GM12872 (cell line): ENCODE measurements around the gene PALD1.

Source experiments
- CTCF ChIP-seq: IDR thresholded peaks from 3 replicates; pipeline ENCODE4 v1.5.1; 2011; ENCODE audit warnings: low read depth, mild to moderate bottlenecking, low read length, moderate library complexity; ENCODE audit not compliant: insufficient read depth

The PALD1 gene

GRCh38 chr10:70472799-70473454 is 5.6 kb upstream of the PALD1 start:
- TF ChIP-seq CTCF = no peak

GRCh38 chr10:70474780-70475179 is 3.8 kb upstream of the PALD1 start:
- TF ChIP-seq CTCF = no peak

- no peak for TF ChIP-seq CTCF
Measured at GRCh38 chr10:70475661-70476060, 2.9 kb upstream of the PALD1 start.

GRCh38 chr10:70476249-70477035 is 2.1 kb upstream of the PALD1 start:
- TF ChIP-seq CTCF = no peak

- no peak for TF ChIP-seq CTCF
Measured at GRCh38 chr10:70477661-70478162, 855 bp upstream of the PALD1 start.

DNA sequence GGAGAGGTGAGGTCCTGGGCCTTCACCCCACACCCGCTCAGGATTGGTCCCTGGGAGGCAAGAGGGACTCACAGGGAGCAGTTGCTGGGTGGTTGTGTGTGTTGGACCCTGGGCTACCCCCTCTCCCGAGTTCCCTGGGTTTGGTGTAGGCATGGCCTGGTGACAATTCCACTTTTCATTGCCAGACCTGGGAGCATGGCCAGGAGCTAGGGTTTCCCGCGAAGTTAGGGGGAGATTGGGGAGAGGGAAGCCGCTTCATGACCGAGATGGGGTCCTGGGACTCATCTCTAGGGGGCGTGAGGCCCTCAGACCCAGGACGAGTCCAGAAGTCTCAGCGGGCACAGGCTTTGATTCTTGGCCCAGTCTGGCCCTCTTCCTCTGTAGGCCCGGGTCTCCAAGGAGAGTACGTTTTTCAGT is 606 bp downstream of the PALD1 start:
- no peak for TF ChIP-seq CTCF

DNA sequence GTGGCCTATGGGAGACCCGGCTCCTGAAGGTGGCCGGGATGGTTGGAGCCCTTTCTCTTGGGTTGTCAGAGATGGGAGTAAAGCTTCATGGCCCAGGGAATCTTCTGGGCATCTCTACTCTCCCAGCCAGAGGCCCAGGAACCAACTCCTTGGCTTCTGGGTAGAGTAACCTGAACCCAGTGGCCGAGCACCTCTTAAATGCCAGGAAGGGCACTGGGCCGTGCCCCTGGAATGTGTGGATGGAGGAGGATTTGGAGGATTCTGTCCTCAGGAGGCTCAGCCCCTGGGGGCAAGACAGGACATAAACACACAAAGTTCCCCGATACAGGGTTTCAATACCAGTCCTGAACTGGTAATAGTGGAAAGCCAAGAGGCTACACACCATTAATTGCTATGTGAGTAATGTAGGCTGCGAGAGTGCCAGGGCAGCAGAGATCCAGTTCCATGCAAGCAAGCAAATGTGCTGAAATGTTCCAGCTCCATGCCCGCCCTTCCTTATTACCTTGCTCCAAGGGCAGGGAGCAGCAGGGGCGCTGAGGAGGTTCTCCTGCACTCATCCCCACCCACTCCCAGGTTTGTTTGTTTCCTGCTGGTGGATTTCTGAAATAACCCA is 1.2 kb downstream of the PALD1 start:
- no peak for TF ChIP-seq CTCF
